WTC11 (cell line): ENCODE data around the gene OSTM1. TPM values are rescaled to one million over a fixed set of nuclear protein-coding genes. Genes with fewer than 3 reads are reported as not detected.

Experiments
- ATAC-seq: fragments of 200-7000 bp; cut with Tn5 transposase; 2 replicates; pipeline ENCODE4 v1.10.0; 2021; ENCODE audit warnings: mild to moderate bottlenecking, moderate library complexity
- CTCF ChIA-PET: fragments of 300-600 bp; sonication (Branson Sonifier 250); formaldehyde crosslinking; loops from one replicate; lab custom pipeline; 2021; ENCODE audit warnings: antibody characterized with exemption; lab: Charles Lee
- POLR2A ChIA-PET: fragments of 350-600 bp; sonication (Branson Sonifier 250); formaldehyde crosslinking; loops from one replicate; lab custom pipeline; 2021; ENCODE audit warnings: antibody characterized with exemption; lab: Charles Lee
- DNase-seq: peaks from one replicate; pipeline ENCODE4 v3.0.0; 2021; ENCODE audit warnings: low spot score
- H3K27ac Mint-ChIP-seq: 2 replicates; pipeline ENCODE4 v1.8.0; 2021; ENCODE audit warnings: mixed read lengths
- H3K27me3 Mint-ChIP-seq: 2 replicates; pipeline ENCODE4 v1.8.0; 2021; ENCODE audit warnings: low read depth, mild to moderate bottlenecking, moderate library complexity, mixed read lengths
- H3K36me3 Mint-ChIP-seq: 2 replicates; pipeline ENCODE4 v1.8.0; 2021; ENCODE audit warnings: mixed read lengths
- H3K4me1 Mint-ChIP-seq: 2 replicates; pipeline ENCODE4 v1.8.0; 2022; ENCODE audit warnings: mixed read lengths
- H3K4me3 Mint-ChIP-seq: 2 replicates; pipeline ENCODE4 v1.8.0; 2021; ENCODE audit warnings: mild to moderate bottlenecking, moderate library complexity, mixed read lengths
- H3K9me3 Mint-ChIP-seq: 2 replicates; pipeline ENCODE4 v1.8.0; 2021; ENCODE audit warnings: mixed read lengths
- CBFB ChIP-seq: sonication (generic); formaldehyde crosslinking; IDR thresholded peaks from 2 replicates; pipeline ENCODE4 v1.8.1; 2022; ENCODE audit warnings: mild to moderate bottlenecking, low read depth, missing genetic modification reagents
- CREM ChIP-seq: sonication (generic); formaldehyde crosslinking; IDR thresholded peaks from 2 replicates; pipeline ENCODE4 v1.8.1; 2022; ENCODE audit warnings: mild to moderate bottlenecking, missing genetic modification reagents, moderate library complexity
- GRHL2 ChIP-seq: fragments of 250-450 bp; sonication (Bioruptor Pico); IDR thresholded peaks from 2 replicates; pipeline ENCODE4 v1.8.0; 2022; ENCODE audit warnings: mild to moderate bottlenecking, moderate library complexity; ENCODE audit not compliant: insufficient replicate concordance, severe bottlenecking
- JAZF1 ChIP-seq: fragments of 250-450 bp; sonication (Bioruptor Pico); IDR thresholded peaks from 2 replicates; pipeline ENCODE4 v1.9.0; 2021; ENCODE audit warnings: moderate library complexity, mild to moderate bottlenecking, inconsistent platforms
- NFYB ChIP-seq: sonication (generic); formaldehyde crosslinking; conservative IDR thresholded peaks from 2 replicates; pipeline ENCODE4 v1.8.0; 2022; ENCODE audit warnings: low read depth, missing genetic modification reagents
- NR2C2 ChIP-seq: sonication (generic); formaldehyde crosslinking; IDR thresholded peaks from 2 replicates; pipeline ENCODE4 v1.8.0; 2022; ENCODE audit warnings: mild to moderate bottlenecking, missing genetic modification reagents
- SP1 ChIP-seq: sonication (generic); formaldehyde crosslinking; conservative IDR thresholded peaks from 2 replicates; pipeline ENCODE4 v1.8.1; 2022; ENCODE audit warnings: missing genetic modification reagents
- TCF7 ChIP-seq: sonication (generic); formaldehyde crosslinking; IDR thresholded peaks from 2 replicates; pipeline ENCODE4 v1.8.0; 2022; ENCODE audit warnings: mild to moderate bottlenecking, low read depth, missing genetic modification reagents, moderate library complexity
- TEAD1 ChIP-seq: sonication (generic); formaldehyde crosslinking; IDR thresholded peaks from 2 replicates; pipeline ENCODE4 v1.8.0; 2022; ENCODE audit warnings: mild to moderate bottlenecking, missing genetic modification reagents
- ZNF232 ChIP-seq: sonication (generic); formaldehyde crosslinking; IDR thresholded peaks from 2 replicates; pipeline ENCODE4 v1.8.0; 2022; ENCODE audit warnings: mild to moderate bottlenecking, missing genetic modification reagents
- total RNA-seq: library from RNA; stranded (reverse); gene quantifications from 3 replicates; pipeline ENCODE4 v1.2.3, GENCODE V29; 2021
- TF ChIP-seq, protein P1 (sequence below): sonication (generic); formaldehyde crosslinking; conservative IDR thresholded peaks from 2 replicates; pipeline ENCODE4 v1.8.1; 2023; ENCODE audit warnings: mild to moderate bottlenecking, low read depth, missing genetic modification reagents, moderate library complexity
- TF ChIP-seq, protein P2 (sequence below): sonication (generic); formaldehyde crosslinking; IDR thresholded peaks from 2 replicates; pipeline ENCODE4 v1.8.1; 2023; ENCODE audit warnings: mild to moderate bottlenecking, missing genetic modification reagents, moderate library complexity
- TF ChIP-seq, protein P3 (sequence below): sonication (generic); formaldehyde crosslinking; IDR thresholded peaks from 2 replicates; pipeline ENCODE4 v1.8.1; 2023; ENCODE audit warnings: mild to moderate bottlenecking, missing genetic modification reagents, borderline replicate concordance
- TF ChIP-seq, protein P4 (sequence below): sonication (generic); formaldehyde crosslinking; IDR thresholded peaks from 2 replicates; pipeline ENCODE4 v1.8.1; 2023; ENCODE audit warnings: mild to moderate bottlenecking, missing genetic modification reagents, moderate library complexity
- TF ChIP-seq, protein P5 (sequence below): sonication (generic); formaldehyde crosslinking; IDR thresholded peaks from 2 replicates; pipeline ENCODE4 v1.8.1; 2022; ENCODE audit warnings: missing genetic modification reagents, borderline replicate concordance
- TF ChIP-seq, protein P6 (sequence below): fragments of 250-450 bp; sonication (Bioruptor Pico); IDR thresholded peaks from 2 replicates; pipeline ENCODE4 v1.9.0; 2021; ENCODE audit warnings: mild to moderate bottlenecking, borderline replicate concordance

OSTM1 gene
- total RNA-seq, 1 experiment from 2014 or later = 34.1 TPM

DNA sequence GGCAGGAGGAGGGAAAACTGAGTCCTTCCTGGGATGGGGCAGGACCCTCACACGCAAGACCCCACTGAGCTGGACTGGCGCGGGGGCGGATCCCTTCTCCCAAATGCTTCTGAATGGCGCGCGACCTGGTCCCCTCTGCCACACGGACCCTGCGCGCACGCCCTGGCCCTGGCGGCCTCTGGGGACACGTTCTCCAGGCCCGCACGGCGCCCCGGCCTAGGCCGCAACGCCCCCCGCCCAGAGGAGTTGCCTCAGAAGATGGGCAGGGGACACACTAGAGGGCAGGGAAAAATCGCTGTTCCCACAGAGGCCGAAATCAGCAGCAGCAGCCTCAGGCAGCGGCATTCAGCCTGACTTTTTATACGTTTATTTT is 45.2 kb upstream of the OSTM1 start (continued):
- TF ChIP-seq, protein P1, sequence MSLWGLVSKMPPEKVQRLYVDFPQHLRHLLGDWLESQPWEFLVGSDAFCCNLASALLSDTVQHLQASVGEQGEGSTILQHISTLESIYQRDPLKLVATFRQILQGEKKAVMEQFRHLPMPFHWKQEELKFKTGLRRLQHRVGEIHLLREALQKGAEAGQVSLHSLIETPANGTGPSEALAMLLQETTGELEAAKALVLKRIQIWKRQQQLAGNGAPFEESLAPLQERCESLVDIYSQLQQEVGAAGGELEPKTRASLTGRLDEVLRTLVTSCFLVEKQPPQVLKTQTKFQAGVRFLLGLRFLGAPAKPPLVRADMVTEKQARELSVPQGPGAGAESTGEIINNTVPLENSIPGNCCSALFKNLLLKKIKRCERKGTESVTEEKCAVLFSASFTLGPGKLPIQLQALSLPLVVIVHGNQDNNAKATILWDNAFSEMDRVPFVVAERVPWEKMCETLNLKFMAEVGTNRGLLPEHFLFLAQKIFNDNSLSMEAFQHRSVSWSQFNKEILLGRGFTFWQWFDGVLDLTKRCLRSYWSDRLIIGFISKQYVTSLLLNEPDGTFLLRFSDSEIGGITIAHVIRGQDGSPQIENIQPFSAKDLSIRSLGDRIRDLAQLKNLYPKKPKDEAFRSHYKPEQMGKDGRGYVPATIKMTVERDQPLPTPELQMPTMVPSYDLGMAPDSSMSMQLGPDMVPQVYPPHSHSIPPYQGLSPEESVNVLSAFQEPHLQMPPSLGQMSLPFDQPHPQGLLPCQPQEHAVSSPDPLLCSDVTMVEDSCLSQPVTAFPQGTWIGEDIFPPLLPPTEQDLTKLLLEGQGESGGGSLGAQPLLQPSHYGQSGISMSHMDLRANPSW = no peak
- TF ChIP-seq ZNF232 (CRISPR knock-in tag) = no peak
- TF ChIP-seq, all 79 proteins: peak for 0

DNA sequence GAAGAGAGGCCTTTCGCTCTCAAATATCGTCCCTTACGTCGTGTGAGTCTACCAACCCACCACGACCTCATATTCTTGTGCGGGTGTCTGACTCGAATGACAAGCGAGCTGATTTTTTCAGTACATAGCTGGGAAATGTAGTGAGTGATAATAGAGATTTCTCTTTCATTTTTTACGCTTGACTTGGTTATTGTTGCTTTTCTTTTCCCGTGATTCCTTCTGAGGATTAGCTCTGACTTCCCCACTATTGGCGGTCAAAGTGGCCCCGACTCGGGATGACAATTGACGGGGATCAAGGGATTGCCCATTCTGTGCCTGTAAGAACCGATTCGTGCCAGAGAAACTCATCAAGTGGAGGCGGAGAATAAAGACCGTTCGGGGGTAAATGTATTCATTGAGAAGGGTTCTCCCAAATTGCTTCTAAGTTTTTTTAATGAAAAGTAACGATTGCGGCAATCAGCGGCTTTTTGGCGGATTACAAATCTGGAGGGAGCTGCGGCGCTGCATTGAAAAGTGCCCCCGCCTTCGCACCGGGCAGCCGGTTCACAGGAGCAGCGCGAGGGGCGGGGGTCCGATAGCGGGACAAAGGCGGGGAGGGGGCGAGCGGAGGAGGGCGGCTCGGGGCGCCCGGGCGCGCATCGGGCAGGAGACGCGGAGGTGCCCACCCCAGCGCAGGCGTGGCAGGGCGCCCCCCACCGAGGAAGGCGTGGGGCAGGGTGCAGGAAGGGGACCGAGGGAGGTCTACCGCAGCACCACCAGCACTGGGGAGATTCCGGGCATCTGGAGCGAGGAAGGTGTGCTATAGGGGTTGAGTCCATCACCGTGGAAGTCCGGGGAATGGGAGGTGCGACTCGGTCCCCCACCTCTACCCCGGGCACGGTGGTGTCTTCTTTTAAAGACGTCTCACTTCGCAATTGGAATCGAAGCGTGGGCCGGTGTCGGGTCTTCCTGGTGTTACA is 44.5 kb upstream of the OSTM1 start:
- ATAC-seq = peak; percentile 3; the same call in 1 of the 2 replicates
- Mint-ChIP-seq H3K36me3 (no peaks in the 10 kb centered on the region), H3K4me3 (peak overlapping the region; percentile 70), H3K27ac (no peak overlapping the region), H3K9me3 (no peaks in the 10 kb centered on the region), H3K27me3 (peaks cover 98% of the 10 kb centered on the region), H3K4me1 (peaks cover 62% of the 10 kb centered on the region)
- ChIA-PET POLR2A (interaction anchor here (0.6 kb wide), 5 partner anchors 22 to 635 kb away, joined by 3 to 6 read pairs (median 4); partner anchors contain the start of gene NR2E1), CTCF (interaction anchor here (0.8 to 1.3 kb wide), 2 partner anchors 16 to 50 kb away, joined by 3 read pairs; no protein-coding TSS in a partner anchor)
- TF ChIP-seq CBFB (no peak), TCF7 (CRISPR knock-in tag) (no peak), TEAD1 (CRISPR knock-in tag) (no peak)
- DNase-seq = peak; percentile 69

DNA sequence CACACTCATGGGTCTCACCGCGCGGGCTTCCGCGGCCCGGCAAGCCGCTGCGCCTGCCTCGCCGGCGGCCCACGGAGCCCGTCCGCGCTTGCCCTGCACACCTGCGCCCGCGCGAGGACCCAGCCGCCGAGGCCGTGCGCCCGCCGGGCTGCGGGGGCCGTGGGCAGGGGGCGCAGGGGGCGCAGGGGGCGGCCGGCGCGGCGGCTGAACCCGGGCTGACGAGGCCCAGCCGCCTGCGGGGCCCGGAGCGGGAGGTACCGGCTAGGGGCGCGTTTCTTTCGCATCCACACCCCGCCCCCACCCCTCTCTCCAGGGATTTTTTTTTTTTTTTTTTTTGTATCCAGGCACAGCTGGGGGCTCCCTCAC is 43.8 kb upstream of the OSTM1 start:
- CTCF ChIA-PET = interaction anchor here (1.3 kb wide), 1 partner anchor 16 kb away, joined by 3 read pairs; no protein-coding TSS in a partner anchor
- ATAC-seq = no peak
- TF ChIP-seq CREM = no peak
- TF ChIP-seq ZNF232 (CRISPR knock-in tag) = no peak
- TF ChIP-seq, protein P2, sequence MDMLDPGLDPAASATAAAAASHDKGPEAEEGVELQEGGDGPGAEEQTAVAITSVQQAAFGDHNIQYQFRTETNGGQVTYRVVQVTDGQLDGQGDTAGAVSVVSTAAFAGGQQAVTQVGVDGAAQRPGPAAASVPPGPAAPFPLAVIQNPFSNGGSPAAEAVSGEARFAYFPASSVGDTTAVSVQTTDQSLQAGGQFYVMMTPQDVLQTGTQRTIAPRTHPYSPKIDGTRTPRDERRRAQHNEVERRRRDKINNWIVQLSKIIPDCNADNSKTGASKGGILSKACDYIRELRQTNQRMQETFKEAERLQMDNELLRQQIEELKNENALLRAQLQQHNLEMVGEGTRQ (CRISPR knock-in tag) = no peak
- TF ChIP-seq, protein P3, sequence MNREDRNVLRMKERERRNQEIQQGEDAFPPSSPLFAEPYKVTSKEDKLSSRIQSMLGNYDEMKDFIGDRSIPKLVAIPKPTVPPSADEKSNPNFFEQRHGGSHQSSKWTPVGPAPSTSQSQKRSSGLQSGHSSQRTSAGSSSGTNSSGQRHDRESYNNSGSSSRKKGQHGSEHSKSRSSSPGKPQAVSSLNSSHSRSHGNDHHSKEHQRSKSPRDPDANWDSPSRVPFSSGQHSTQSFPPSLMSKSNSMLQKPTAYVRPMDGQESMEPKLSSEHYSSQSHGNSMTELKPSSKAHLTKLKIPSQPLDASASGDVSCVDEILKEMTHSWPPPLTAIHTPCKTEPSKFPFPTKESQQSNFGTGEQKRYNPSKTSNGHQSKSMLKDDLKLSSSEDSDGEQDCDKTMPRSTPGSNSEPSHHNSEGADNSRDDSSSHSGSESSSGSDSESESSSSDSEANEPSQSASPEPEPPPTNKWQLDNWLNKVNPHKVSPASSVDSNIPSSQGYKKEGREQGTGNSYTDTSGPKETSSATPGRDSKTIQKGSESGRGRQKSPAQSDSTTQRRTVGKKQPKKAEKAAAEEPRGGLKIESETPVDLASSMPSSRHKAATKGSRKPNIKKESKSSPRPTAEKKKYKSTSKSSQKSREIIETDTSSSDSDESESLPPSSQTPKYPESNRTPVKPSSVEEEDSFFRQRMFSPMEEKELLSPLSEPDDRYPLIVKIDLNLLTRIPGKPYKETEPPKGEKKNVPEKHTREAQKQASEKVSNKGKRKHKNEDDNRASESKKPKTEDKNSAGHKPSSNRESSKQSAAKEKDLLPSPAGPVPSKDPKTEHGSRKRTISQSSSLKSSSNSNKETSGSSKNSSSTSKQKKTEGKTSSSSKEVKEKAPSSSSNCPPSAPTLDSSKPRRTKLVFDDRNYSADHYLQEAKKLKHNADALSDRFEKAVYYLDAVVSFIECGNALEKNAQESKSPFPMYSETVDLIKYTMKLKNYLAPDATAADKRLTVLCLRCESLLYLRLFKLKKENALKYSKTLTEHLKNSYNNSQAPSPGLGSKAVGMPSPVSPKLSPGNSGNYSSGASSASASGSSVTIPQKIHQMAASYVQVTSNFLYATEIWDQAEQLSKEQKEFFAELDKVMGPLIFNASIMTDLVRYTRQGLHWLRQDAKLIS (CRISPR knock-in tag) = no peak
- TF ChIP-seq NFYB (CRISPR knock-in tag) = no peak
- no peak for TF ChIP-seq SP1 (CRISPR knock-in tag)
- no peak for TF ChIP-seq NR2C2 (CRISPR knock-in tag)
- TF ChIP-seq, protein P4, sequence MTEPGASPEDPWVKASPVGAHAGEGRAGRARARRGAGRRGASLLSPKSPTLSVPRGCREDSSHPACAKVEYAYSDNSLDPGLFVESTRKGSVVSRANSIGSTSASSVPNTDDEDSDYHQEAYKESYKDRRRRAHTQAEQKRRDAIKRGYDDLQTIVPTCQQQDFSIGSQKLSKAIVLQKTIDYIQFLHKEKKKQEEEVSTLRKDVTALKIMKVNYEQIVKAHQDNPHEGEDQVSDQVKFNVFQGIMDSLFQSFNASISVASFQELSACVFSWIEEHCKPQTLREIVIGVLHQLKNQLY (CRISPR knock-in tag) = no peak
- TF ChIP-seq JAZF1 = no peak
- TF ChIP-seq, protein P5, sequence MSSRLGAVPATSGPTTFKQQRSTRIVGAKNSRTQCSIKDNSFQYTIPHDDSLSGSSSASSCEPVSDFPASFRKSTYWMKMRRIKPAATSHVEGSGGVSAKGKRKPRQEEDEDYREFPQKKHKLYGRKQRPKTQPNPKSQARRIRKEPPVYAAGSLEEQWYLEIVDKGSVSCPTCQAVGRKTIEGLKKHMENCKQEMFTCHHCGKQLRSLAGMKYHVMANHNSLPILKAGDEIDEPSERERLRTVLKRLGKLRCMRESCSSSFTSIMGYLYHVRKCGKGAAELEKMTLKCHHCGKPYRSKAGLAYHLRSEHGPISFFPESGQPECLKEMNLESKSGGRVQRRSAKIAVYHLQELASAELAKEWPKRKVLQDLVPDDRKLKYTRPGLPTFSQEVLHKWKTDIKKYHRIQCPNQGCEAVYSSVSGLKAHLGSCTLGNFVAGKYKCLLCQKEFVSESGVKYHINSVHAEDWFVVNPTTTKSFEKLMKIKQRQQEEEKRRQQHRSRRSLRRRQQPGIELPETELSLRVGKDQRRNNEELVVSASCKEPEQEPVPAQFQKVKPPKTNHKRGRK (CRISPR knock-in tag) = no peak
- TF ChIP-seq, protein P6, sequence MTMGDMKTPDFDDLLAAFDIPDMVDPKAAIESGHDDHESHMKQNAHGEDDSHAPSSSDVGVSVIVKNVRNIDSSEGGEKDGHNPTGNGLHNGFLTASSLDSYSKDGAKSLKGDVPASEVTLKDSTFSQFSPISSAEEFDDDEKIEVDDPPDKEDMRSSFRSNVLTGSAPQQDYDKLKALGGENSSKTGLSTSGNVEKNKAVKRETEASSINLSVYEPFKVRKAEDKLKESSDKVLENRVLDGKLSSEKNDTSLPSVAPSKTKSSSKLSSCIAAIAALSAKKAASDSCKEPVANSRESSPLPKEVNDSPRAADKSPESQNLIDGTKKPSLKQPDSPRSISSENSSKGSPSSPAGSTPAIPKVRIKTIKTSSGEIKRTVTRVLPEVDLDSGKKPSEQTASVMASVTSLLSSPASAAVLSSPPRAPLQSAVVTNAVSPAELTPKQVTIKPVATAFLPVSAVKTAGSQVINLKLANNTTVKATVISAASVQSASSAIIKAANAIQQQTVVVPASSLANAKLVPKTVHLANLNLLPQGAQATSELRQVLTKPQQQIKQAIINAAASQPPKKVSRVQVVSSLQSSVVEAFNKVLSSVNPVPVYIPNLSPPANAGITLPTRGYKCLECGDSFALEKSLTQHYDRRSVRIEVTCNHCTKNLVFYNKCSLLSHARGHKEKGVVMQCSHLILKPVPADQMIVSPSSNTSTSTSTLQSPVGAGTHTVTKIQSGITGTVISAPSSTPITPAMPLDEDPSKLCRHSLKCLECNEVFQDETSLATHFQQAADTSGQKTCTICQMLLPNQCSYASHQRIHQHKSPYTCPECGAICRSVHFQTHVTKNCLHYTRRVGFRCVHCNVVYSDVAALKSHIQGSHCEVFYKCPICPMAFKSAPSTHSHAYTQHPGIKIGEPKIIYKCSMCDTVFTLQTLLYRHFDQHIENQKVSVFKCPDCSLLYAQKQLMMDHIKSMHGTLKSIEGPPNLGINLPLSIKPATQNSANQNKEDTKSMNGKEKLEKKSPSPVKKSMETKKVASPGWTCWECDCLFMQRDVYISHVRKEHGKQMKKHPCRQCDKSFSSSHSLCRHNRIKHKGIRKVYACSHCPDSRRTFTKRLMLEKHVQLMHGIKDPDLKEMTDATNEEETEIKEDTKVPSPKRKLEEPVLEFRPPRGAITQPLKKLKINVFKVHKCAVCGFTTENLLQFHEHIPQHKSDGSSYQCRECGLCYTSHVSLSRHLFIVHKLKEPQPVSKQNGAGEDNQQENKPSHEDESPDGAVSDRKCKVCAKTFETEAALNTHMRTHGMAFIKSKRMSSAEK (CRISPR knock-in tag) = no peak
- no peak for TF ChIP-seq GRHL2 (CRISPR knock-in tag)

More for the DNA sequence above, 43.8 kb upstream of the OSTM1 start:
- no peak overlapping the region for H3K27ac Mint-ChIP-seq
- H3K4me1 Mint-ChIP-seq = peaks cover 60% of the 10 kb centered on the region
- no peaks in the 10 kb centered on the region for H3K9me3 Mint-ChIP-seq
- no peaks in the 10 kb centered on the region for H3K36me3 Mint-ChIP-seq
- no peak for DNase-seq
- POLR2A ChIA-PET = interaction anchor here (0.6 kb wide), 4 partner anchors 23 to 634 kb away, joined by 3 to 6 read pairs (median 4); no protein-coding TSS in a partner anchor
- peaks cover 98% of the 10 kb centered on the region for H3K27me3 Mint-ChIP-seq
- peak overlapping the region; percentile 70 for H3K4me3 Mint-ChIP-seq
